Activated B cell treated with CpG ODN at 0.5 μM for 24 hours (primary cell): ENCODE results near the gene TBCC. TPM values are rescaled to one million over a fixed set of nuclear protein-coding genes. Genes with fewer than 3 reads are reported as not detected.
A peak's percentile ranks its signal among the peaks of the same experiment; 100 is the strongest.

Experiments used
- ATAC-seq: fragments of 200-7000 bp; cut with Tn5 transposase; one replicate; pipeline ENCODE4 v1.10.0; 2021; ENCODE audit warnings: low read depth, mild to moderate bottlenecking, moderate library complexity
- CTCF ChIA-PET: fragments of 350-600 bp; sonication (Branson Sonifier 250); formaldehyde crosslinking; loops from one replicate; lab custom pipeline; 2021; ENCODE audit warnings: antibody characterized with exemption; lab: Charles Lee
- POLR2A ChIA-PET: fragments of 350-600 bp; sonication (Branson Sonifier 250); formaldehyde crosslinking; loops from one replicate; lab custom pipeline; 2021; ENCODE audit warnings: antibody characterized with exemption; lab: Charles Lee
- DNase-seq: peaks from one replicate; pipeline ENCODE4 v3.0.0; 2022
- H3K27ac Mint-ChIP-seq: one replicate; pipeline ENCODE4 v1.8.0; 2020; ENCODE audit warnings: mixed read lengths
- H3K27me3 Mint-ChIP-seq: one replicate; pipeline ENCODE4 v1.8.0; 2021; ENCODE audit warnings: mixed read lengths
- H3K36me3 Mint-ChIP-seq: one replicate; pipeline ENCODE4 v1.8.0; 2021; ENCODE audit warnings: low read depth, mixed read lengths
- H3K4me1 Mint-ChIP-seq: one replicate; pipeline ENCODE4 v1.8.0; 2021; ENCODE audit warnings: mixed read lengths
- H3K4me3 Mint-ChIP-seq: one replicate; pipeline ENCODE4 v1.8.0; 2020; ENCODE audit warnings: mild to moderate bottlenecking, mixed read lengths
- H3K9me3 Mint-ChIP-seq: one replicate; pipeline ENCODE4 v1.8.0; 2020; ENCODE audit warnings: mixed read lengths
- CTCF ChIP-seq: fragments of 200-600 bp; IDR thresholded peaks from one replicate; pipeline ENCODE4 v1.8.0; 2022; ENCODE audit warnings: antibody characterized with exemption, mild to moderate bottlenecking
- intact Hi-C: fragments of 100-400 bp; cut with micrococcal nuclease; formaldehyde crosslinking; loops from one replicate; pipeline ENCODE4 v1.15.1; 2024
- total RNA-seq: library from RNA; stranded (reverse); gene quantifications from 2 replicates; pipeline ENCODE4 v1.2.3, GENCODE V29; 2022

Gene TBCC
- total RNA-seq: 41.5 and 41.7 TPM in 2 replicates

- Mint-ChIP-seq H3K27ac (peak within 1 kb of the TSS; percentile 100), H3K27me3 (no peaks in the 10 kb centered on the region), H3K36me3 (peaks cover 12% of the 10 kb centered on the region), H3K9me3 (no peaks in the 10 kb centered on the region), H3K4me1 (peaks cover 32% of the 10 kb centered on the region), H3K4me3 (peak within 1 kb of the TSS; percentile 100)
- no peak for TF ChIP-seq CTCF
- DNase-seq (peak; percentile 72), ATAC-seq (peak; percentile 75)
- intact Hi-C loops: loop anchor here (1.0 to 10.0 kb wide), 14 partner anchors 20 to 1671 kb away; partner anchors contain the start of genes BICRAL, CNPY3, KLC4 and KLHDC3
- ChIA-PET CTCF (interaction anchor here (1.1 to 2.1 kb wide), 5 partner anchors 19 to 84 kb away, joined by 3 to 10 read pairs (median 4); no protein-coding TSS in a partner anchor), POLR2A (interaction anchor here (0.5 to 11.3 kb wide), 61 partner anchors 9 to 1642 kb away, joined by 3 to 1220 read pairs (median 5); partner anchors contain the start of genes BICRAL, CNPY3, CRIP3 and DNPH1)
Measured at GRCh38 chr6:42745640-42746462, at the start of gene TBCC. Gene TBCC (minus strand): TSS chr6:42746103. CDS start chr6:42746073, 30 bp downstream.

GRCh38 chr6:42795651-42796050 lies 49.7 kb upstream of the TBCC start:
- TF ChIP-seq CTCF: no peak
- ChIA-PET POLR2A (interaction anchor here (0.6 to 4.5 kb wide), 3 partner anchors 12 to 70 kb away, joined by 4 to 48 read pairs (median 8); partner anchors contain the start of gene BICRAL), CTCF (no interaction called here)
- no peak overlapping the region for H3K27ac Mint-ChIP-seq
- no peaks in the 10 kb centered on the region for H3K9me3 Mint-ChIP-seq
- H3K4me3 Mint-ChIP-seq: no peak overlapping the region
- no peak for ATAC-seq
- H3K27me3 Mint-ChIP-seq: no peaks in the 10 kb centered on the region
- H3K4me1 Mint-ChIP-seq: peaks cover 19% of the 10 kb centered on the region
- H3K36me3 Mint-ChIP-seq: peaks cover 13% of the 10 kb centered on the region
- no peak for DNase-seq
- intact Hi-C loops: no loop called here

- Mint-ChIP-seq H3K27me3 (no peaks in the 10 kb centered on the region), H3K27ac (peak overlapping the region; percentile 9), H3K4me1 (peaks cover 26% of the 10 kb centered on the region), H3K4me3 (no peak overlapping the region), H3K9me3 (no peaks in the 10 kb centered on the region), H3K36me3 (peaks cover 29% of the 10 kb centered on the region)
- intact Hi-C loops: no loop called here
- ATAC-seq (no peak), DNase-seq (no peak)
- no peak for TF ChIP-seq CTCF
- POLR2A ChIA-PET: interaction anchor here (1.7 to 4.5 kb wide), 2 partner anchors 8 to 45 kb away, joined by 14 to 48 read pairs; partner anchors contain the start of genes BICRAL and TBCC
- CTCF ChIA-PET: no interaction called here
Measured at GRCh38 chr6:42791706-42792320, 45.9 kb upstream of the TBCC start.

GRCh38 chr6:42790549-42791181 lies 44.8 kb upstream of the TBCC start:
- Mint-ChIP-seq H3K9me3 (no peaks in the 10 kb centered on the region), H3K4me1 (peaks cover 22% of the 10 kb centered on the region), H3K27me3 (no peaks in the 10 kb centered on the region), H3K27ac (peak overlapping the region; percentile 65), H3K36me3 (peaks cover 21% of the 10 kb centered on the region), H3K4me3 (no peak overlapping the region)
- intact Hi-C loops: no loop called here
- ATAC-seq: peak; percentile 6
- ChIA-PET POLR2A (interaction anchor here (0.6 to 27.3 kb wide), 5 partner anchors 9 to 65 kb away, joined by 3 to 1220 read pairs (median 10); partner anchors contain the start of genes BICRAL and TBCC), CTCF (interaction anchor here (0.6 to 1.1 kb wide), 2 partner anchors 65 to 129 kb away, joined by 3 read pairs; no protein-coding TSS in a partner anchor)
- TF ChIP-seq CTCF: no peak
- no peak for DNase-seq
